Panc1 (cell line): ENCODE measurements around the gene GCC2. TPM values are rescaled to one million over a fixed set of nuclear protein-coding genes. Genes with fewer than 3 reads are reported as not detected.

ENCODE experiments used
- ATAC-seq: fragments of 200-7000 bp; cut with Tn5 transposase; 2 replicates; pipeline ENCODE4 v1.9.1; 2020; ENCODE audit warnings: mild to moderate bottlenecking, moderate library complexity
- Bru-seq: library from RNA; stranded (reverse); fragments of 400-500 nt; gene quantifications from one replicate; lab custom pipeline; 2021; lab: Mats Ljungman, UMichigan
- BruChase-seq, 2 experiments: library from RNA; stranded (reverse); fragments of 400-500 nt; gene quantifications; one replicate each; lab custom pipeline; 2021; lab: Mats Ljungman, UMichigan
- BruUV-seq: library from RNA; stranded (reverse); fragments of 400-500 nt; replicated peaks from 2 replicates; lab custom pipeline; 2021; lab: Mats Ljungman, UMichigan
- CTCF ChIA-PET: fragments of 300-600 bp; sonication (Branson Sonifier 250); formaldehyde crosslinking; loops from one replicate; lab custom pipeline; 2022; ENCODE audit warnings: antibody characterized with exemption; lab: Charles Lee
- POLR2A ChIA-PET: fragments of 300-600 bp; sonication (Branson Sonifier 250); formaldehyde crosslinking; loops from one replicate; lab custom pipeline; 2022; ENCODE audit warnings: antibody characterized with exemption; lab: Charles Lee
- DNase-seq: peaks from one replicate; pipeline ENCODE4 v3.0.0-alpha.2; 2010; ENCODE audit warnings: low read depth, low spot score
- H3K27ac ChIP-seq: 2 replicates; pipeline ENCODE4 v1.5.1; 2011; ENCODE audit warnings: mild to moderate bottlenecking, low read length, inconsistent platforms
- H3K27me3 ChIP-seq: fragments of 200-500 bp; sonication (Bioruptor generic); 2 replicates; pipeline ENCODE4 v1.6.0; 2014; ENCODE audit warnings: low read length, inconsistent platforms; ENCODE audit not compliant: control insufficient read depth, insufficient read depth
- H3K36me3 ChIP-seq: fragments of 200-500 bp; sonication (Bioruptor generic); 2 replicates; pipeline ENCODE4 v1.5.1; 2014; ENCODE audit warnings: inconsistent platforms, mild to moderate bottlenecking, low read length, moderate library complexity; ENCODE audit not compliant: control insufficient read depth, insufficient read depth
- H3K4me1 ChIP-seq: 2 replicates; pipeline ENCODE4 v1.5.1; 2011; ENCODE audit warnings: inconsistent platforms, mild to moderate bottlenecking, low read length, moderate library complexity; ENCODE audit not compliant: control insufficient read depth, insufficient read depth
- H3K4me3 ChIP-seq, 2 experiments: 2 replicates each; pipeline ENCODE4 v1.5.1; 2011 to 2012; ENCODE audit warnings: low read depth in 2 of 2, low read length in 2 of 2, mild to moderate bottlenecking in 2 of 2, inconsistent platforms in 1 of 2, moderate library complexity in 1 of 2
- H3K9me3 ChIP-seq: fragments of 200-500 bp; sonication (Bioruptor generic); 2 replicates; pipeline ENCODE4 v1.5.1; 2014; ENCODE audit warnings: low read depth, mild to moderate bottlenecking, inconsistent platforms, low read length, moderate library complexity; ENCODE audit not compliant: control insufficient read depth, insufficient read depth
- CTCF ChIP-seq: fragments of 450-650 bp; IDR thresholded peaks from 2 replicates; pipeline ENCODE4 v1.5.1; 2017; ENCODE audit warnings: mild to moderate bottlenecking
- POLR2AphosphoS5 ChIP-seq: IDR thresholded peaks from 2 replicates; pipeline ENCODE4 v1.6.1; 2012; ENCODE audit warnings: mild to moderate bottlenecking, low read depth, low read length, moderate library complexity
- REST ChIP-seq, 2 experiments: IDR thresholded peaks; 2 replicates each; pipeline ENCODE4 v1.6.1; 2011 to 2012; ENCODE audit warnings: low read depth in 2 of 2, control low read depth in 1 of 2, low read length in 1 of 2, mild to moderate bottlenecking in 1 of 2, moderate library complexity in 1 of 2; ENCODE audit not compliant: insufficient read depth in 1 of 2
- SIN3A ChIP-seq: IDR thresholded peaks from 2 replicates; pipeline ENCODE4 v1.6.1; 2012; ENCODE audit warnings: low read depth, mild to moderate bottlenecking, low read length, moderate library complexity, borderline replicate concordance; ENCODE audit not compliant: insufficient read depth
- TCF7L2 ChIP-seq: IDR thresholded peaks from 2 replicates; pipeline ENCODE4 v1.6.1; 2011; ENCODE audit warnings: mild to moderate bottlenecking, low read depth, low read length, inconsistent platforms
- in situ Hi-C: cut with HindIII; loops from 2 replicates; pipeline ENCODE4 v1.10.0; 2016; ENCODE audit warnings: low sequenced_read_pairs, low pct_unique_long_range_greater_than_20kb
- intact Hi-C: fragments of 100-400 bp; cut with micrococcal nuclease; formaldehyde crosslinking; loops from one replicate; pipeline ENCODE4 v1.10.0; 2022; ENCODE audit not compliant: unreplicated experiment
- long read RNA-seq: library from polyadenylated mRNA; unstranded; transcript quantifications from one replicate; pipeline ENCODE4 v2.0.0, GENCODE V29; 2021; ENCODE audit not compliant: unreplicated experiment
- polyA plus RNA-seq: library from polyadenylated mRNA; unstranded; fragments of >200 nt; gene quantifications from one replicate; pipeline ENCODE4 v1.2.1, GENCODE V29; 2012; ENCODE audit warnings: missing spikeins; ENCODE audit not compliant: insufficient read length
- total RNA-seq: library from RNA; stranded (reverse); gene quantifications from one replicate; pipeline ENCODE4 v1.2.1, GENCODE V29; 2021; ENCODE audit not compliant: unreplicated experiment

GCC2 gene
- total RNA-seq = 23.4 TPM
- polyA plus RNA-seq = 9.5 TPM
- percentile 77 among the genes with signal in this experiment for Bru-seq, nascent RNA
- percentile 72 among the genes with signal in this experiment for BruChase-seq, experiment 1, labeled RNA remaining after a 2-hour chase
- BruChase-seq, experiment 2, labeled RNA remaining after a 6-hour chase = percentile 76 among the genes with signal in this experiment
- long read RNA-seq, full-length matches to known transcripts = 3 of 42 reads
- long read RNA-seq, partial matches to known transcripts = 34 of 42 reads
- long read RNA-seq, other reads (novel, unspliced or antisense) = 5 of 42 reads

- H3K4me1 ChIP-seq = peaks cover 6% of the 10 kb centered on the region
- in situ Hi-C loops = no loop called here
- peaks cover 4% of the 10 kb centered on the region; the same call in 1 of the 2 replicates for H3K36me3 ChIP-seq
- H3K27ac ChIP-seq = peak within 1 kb of the TSS; percentile 94
- POLR2A ChIA-PET = interaction anchor here (0.6 to 1.9 kb wide), 3 partner anchors 63 to 86 kb away, joined by 3 to 6 read pairs (median 5); partner anchors contain the start of gene LIMS1
- ATAC-seq = peak; percentile 99
- TF ChIP-seq TCF7L2 (no peak), CTCF (no peak), SIN3A (peak; percentile 98), POLR2AphosphoS5 (peak; percentile 92), REST (IDR thresholded peaks at IDR 0.05; ENCODE audit: insufficient read depth in 1 of 2, low read depth in 2 of 2, low read length in 1 of 2) (0 out of 4 replicates have a peak, but pooled peaks of 1 of the 2 experiments have one; percentile 36)
- H3K9me3 ChIP-seq = no peaks in the 10 kb centered on the region
- TSS peak; percentile 93 for BruUV-seq
- intact Hi-C loops = no loop called here
- CTCF ChIA-PET = interaction anchor here (0.7 kb wide), 1 partner anchor 35 kb away, joined by 6 read pairs; no protein-coding TSS in a partner anchor
- peak; percentile 72 for DNase-seq
- no peaks in the 10 kb centered on the region for H3K27me3 ChIP-seq
- peak within 1 kb of the TSS; percentile 75 to 97 for H3K4me3 ChIP-seq
These were observed at the start of gene GCC2 for GRCh38 chr2:108448678-108449409. Gene GCC2, plus strand, starts transcription at chr2:108449206. Its CDS starts 69 bp downstream, at chr2:108449275.

GRCh38 chr2:108399479-108399878, 49.5 kb upstream of the GCC2 start:
- in situ Hi-C loops (no loop called here), intact Hi-C loops (no loop called here)
- no peak for DNase-seq
- ATAC-seq = no peak
- Histone ChIP-seq H3K36me3 (no peaks in the 10 kb centered on the region), H3K27me3 (no peaks in the 10 kb centered on the region), H3K4me1 (no peaks in the 10 kb centered on the region), H3K9me3 (peaks cover 4% of the 10 kb centered on the region; the same call in 1 of the 2 replicates), H3K4me3 (no peak overlapping the region), H3K27ac (no peak overlapping the region)
- no TSS peak for BruUV-seq
- ChIA-PET CTCF (no interaction called here), POLR2A (no interaction called here)
- TF ChIP-seq SIN3A (no peak), POLR2AphosphoS5 (no peak)
